Esophagus (tissue), 2 donors: ENCODE measurements around the gene APBA2. TPM values are rescaled to one million over a fixed set of nuclear protein-coding genes. Genes with fewer than 3 reads are reported as not detected.

ENCODE experiments used
- H3K27ac ChIP-seq, 2 donors: one replicate each; pipeline ENCODE4 v1.5.1; 2013; ENCODE audit warnings: low read depth in 2 of 2, mild to moderate bottlenecking in 2 of 2, inconsistent platforms in 1 of 2, low read length in 1 of 2, moderate library complexity in 1 of 2
- H3K27me3 ChIP-seq, 2 donors: one replicate each; pipeline ENCODE4 v1.6.1; 2013; ENCODE audit warnings: low read length in 2 of 2, control low read depth in 1 of 2, mild to moderate bottlenecking in 1 of 2; ENCODE audit not compliant: insufficient read depth in 2 of 2, control insufficient read depth in 1 of 2
- H3K36me3 ChIP-seq, 2 donors: one replicate each; pipeline ENCODE4 v1.6.1; 2013; ENCODE audit warnings: low read length in 1 of 2; ENCODE audit not compliant: control insufficient read depth in 2 of 2, insufficient read depth in 2 of 2
- H3K4me1 ChIP-seq, 2 donors: one replicate each; pipeline ENCODE4 v1.6.1; 2013; ENCODE audit warnings: low read length in 1 of 2; ENCODE audit not compliant: control insufficient read depth in 2 of 2, insufficient read depth in 2 of 2
- H3K4me3 ChIP-seq, 2 donors: one replicate each; pipeline ENCODE4 v1.5.1; 2013; ENCODE audit warnings: low read length in 2 of 2, mild to moderate bottlenecking in 2 of 2, low read depth in 1 of 2, moderate library complexity in 1 of 2
- H3K9me3 ChIP-seq, 2 donors: one replicate each; pipeline ENCODE4 v1.6.1; 2013; ENCODE audit warnings: mild to moderate bottlenecking in 2 of 2, low read depth in 1 of 2, low read length in 1 of 2, moderate library complexity in 1 of 2; ENCODE audit not compliant: control insufficient read depth in 2 of 2, insufficient read depth in 1 of 2
- WGBS, 2 donors: extraction: QIAGEN DNeasy Blood & Tissue Kit; methylation state at CpG; one replicate each; pipeline ENCODE4 v1.1.7; 2013; 5-methylcytosine and 5-hydroxymethylcytosine counted together
- polyA plus RNA-seq, 2 donors: library from polyadenylated mRNA; stranded (reverse); fragments of 200-250 nt; gene quantifications; one replicate each; pipeline ENCODE4 v1.2.3, GENCODE V29; 2013
- donor health status: healthy with polysubstance abuse.
- donor health status: Bipolar disorder and iron deficiency.

The APBA2 gene
- polyA plus RNA-seq, 2 donors, result 0.77 to 1.7 TPM

DNA sequence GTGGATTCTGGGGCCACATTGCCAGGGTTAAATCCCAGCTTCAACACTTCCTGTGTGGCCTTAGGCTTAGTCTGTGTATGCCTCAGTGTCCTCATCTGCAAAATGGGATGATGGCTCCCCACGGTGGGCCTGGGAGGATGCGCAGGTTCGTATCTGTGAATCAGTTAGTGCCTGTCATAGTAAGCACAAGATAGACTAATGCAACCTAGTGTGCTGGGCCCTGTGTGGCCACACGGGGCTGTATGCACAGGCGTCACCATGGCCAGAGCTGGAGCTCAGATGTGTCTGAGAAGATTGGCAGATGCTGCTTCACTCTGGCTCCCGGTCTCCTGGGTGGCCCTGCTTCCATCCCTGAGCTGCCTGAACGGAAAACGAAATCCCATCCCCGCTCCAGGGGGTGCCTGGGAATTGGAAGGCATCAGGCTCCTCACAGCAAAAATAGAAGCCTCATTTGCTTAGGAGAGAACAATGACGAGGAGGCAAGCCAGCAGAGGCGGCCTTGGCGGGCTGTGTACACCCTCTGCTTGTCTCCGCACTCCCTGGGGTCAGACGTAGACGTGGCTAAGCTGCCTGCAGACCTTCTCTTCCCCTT lies 103.6 kb downstream of the APBA2 start:
- Histone ChIP-seq H3K4me1 (no peaks in the 10 kb centered on the region), H3K9me3 (no peaks in the 10 kb centered on the region), H3K27me3 (no peaks in the 10 kb centered on the region), H3K27ac (no peak overlapping the region), H3K36me3 (no peaks in the 10 kb centered on the region), H3K4me3 (no peak overlapping the region)
- 70% methylated on average over 15 of the region's 15 CpGs for WGBS, 2 donors

DNA sequence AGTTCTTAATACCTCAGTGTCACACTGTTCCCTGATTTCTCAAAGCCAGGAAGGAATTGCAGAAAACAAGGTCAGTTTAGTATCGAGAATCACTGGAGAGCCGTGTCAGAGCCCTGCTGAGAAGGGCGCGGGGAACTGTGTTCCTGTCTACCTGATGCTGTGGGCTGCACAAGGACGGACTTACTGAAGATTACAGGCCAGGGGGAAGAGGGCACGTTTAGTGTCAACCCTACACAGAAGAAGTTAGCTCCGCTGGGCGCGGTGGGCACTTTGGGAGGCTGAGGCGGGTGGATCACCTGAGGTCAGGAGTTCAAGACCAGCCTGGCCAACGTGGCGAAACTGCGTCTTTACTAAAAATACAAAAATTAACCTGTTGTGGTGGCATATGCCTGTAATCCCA lies 104.1 kb downstream of the APBA2 start:
- Histone ChIP-seq H3K4me3 (no peak overlapping the region), H3K9me3 (no peaks in the 10 kb centered on the region), H3K4me1 (no peaks in the 10 kb centered on the region), H3K27ac (no peak overlapping the region), H3K36me3 (no peaks in the 10 kb centered on the region), H3K27me3 (no peaks in the 10 kb centered on the region)
- 78 to 85% methylated on average over 13 of the region's 13 CpGs for whole genome bisulfite sequencing, 2 donors

DNA sequence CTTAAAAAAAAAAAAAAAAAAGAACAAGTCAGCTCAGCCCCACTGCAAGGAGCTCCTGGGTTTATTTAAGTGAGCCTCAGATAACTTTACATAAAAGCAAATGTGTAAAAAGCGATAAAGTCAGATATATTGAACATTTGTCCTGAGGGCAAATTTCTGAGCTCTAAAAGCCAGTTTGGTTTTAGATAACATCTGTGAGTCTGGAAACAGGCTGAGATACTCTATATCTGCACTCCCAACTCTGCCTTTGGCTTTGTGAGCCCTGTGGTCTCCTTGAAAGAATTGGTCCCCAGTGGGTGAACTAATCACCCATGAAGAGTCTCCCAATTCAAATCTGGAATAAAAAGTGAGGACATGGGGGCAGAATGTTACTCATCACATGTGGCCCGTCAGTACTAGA lies 104.6 kb downstream of the APBA2 start:
- Histone ChIP-seq H3K4me1 (no peaks in the 10 kb centered on the region), H3K9me3 (no peaks in the 10 kb centered on the region), H3K27me3 (no peaks in the 10 kb centered on the region), H3K27ac (no peak overlapping the region), H3K4me3 (no peak overlapping the region), H3K36me3 (no peaks in the 10 kb centered on the region)
- WGBS, 2 donors, result 79 to 87% methylated on average over 2 of the region's 2 CpGs

DNA sequence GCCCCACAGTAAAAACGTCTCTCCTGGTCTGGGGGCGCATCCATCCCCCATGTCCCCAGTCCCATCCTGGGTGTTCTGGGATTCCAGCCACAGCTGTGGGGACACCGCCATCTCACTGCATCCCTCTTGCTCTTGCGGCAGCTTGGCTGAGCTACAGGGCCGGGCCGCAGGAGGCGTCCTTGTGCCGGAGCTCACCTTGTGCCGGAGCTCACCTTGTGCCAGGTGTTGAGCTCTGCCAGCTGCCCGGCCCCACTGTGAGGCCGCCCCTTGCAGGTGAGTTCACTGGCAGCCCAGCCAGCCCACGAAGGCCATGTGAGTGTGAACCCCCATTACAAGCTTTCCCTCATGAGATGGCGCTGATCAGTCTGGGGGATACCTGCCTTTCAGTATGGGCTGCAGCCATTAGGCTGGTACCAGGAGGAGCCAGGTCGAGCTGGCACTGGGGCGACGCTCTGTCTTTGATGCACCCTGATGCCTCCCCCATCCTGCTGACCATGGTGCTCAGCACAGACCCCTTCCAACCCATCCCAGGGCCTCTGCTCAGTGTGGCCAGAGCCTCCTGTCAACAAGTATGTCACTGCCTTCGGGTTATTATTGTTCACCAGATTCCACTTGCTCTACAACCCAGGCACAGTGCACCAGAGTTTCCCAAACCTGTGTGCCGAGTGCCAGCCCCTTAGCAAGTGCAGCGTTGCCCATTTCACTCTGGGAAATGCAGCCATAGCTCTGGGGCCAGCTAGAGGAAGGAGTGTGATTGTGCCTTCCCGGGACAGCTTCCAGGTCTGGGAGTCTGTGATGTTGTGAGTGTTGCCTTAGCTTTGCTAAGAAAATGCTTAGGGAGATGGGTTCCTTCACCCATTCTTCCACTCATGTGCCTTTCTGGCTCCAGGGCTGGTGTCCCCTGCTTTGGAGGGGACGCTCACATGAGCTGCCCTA lies 105.7 kb downstream of the APBA2 start:
- WGBS, 2 donors, result 90% methylated on average over 21 of the region's 21 CpGs
- Histone ChIP-seq H3K4me1 (no peaks in the 10 kb centered on the region), H3K27me3 (no peaks in the 10 kb centered on the region), H3K36me3 (no peaks in the 10 kb centered on the region), H3K9me3 (no peaks in the 10 kb centered on the region), H3K4me3 (no peak overlapping the region), H3K27ac (no peak overlapping the region)

DNA sequence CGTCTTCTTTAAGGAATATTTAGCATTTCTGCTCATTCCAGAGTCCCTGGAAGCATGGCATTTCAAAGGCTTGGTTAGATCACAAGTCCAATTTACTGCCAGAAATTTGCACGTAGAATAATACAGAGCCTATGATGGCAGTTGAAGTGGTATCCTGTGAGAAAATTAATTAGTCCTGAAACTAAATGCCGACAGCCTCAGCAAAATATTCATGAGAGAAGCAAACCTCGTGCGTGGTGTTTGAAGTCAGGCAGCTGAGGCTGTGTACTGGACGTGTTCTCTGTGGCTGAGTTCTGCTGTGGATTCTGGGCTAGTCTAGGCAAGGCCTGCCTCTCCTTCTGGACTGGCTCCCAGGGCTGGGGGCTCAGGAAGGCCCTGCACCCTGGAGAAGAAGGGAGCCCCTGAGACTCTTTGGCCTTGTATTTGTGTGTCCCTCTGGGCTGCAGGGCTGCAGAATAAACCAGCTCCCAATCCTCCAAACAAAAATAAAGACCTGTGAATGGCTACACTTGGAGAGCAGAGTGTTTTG lies 106.6 kb downstream of the APBA2 start:
- Histone ChIP-seq H3K27ac (peak overlapping the region; percentile 7 to 58), H3K36me3 (no peaks in the 10 kb centered on the region), H3K4me3 (no peak overlapping the region), H3K9me3 (no peaks in the 10 kb centered on the region), H3K27me3 (no peaks in the 10 kb centered on the region), H3K4me1 (no peaks in the 10 kb centered on the region)
- WGBS, 2 donors, result 72 to 82% methylated on average over 6 of the region's 6 CpGs

DNA sequence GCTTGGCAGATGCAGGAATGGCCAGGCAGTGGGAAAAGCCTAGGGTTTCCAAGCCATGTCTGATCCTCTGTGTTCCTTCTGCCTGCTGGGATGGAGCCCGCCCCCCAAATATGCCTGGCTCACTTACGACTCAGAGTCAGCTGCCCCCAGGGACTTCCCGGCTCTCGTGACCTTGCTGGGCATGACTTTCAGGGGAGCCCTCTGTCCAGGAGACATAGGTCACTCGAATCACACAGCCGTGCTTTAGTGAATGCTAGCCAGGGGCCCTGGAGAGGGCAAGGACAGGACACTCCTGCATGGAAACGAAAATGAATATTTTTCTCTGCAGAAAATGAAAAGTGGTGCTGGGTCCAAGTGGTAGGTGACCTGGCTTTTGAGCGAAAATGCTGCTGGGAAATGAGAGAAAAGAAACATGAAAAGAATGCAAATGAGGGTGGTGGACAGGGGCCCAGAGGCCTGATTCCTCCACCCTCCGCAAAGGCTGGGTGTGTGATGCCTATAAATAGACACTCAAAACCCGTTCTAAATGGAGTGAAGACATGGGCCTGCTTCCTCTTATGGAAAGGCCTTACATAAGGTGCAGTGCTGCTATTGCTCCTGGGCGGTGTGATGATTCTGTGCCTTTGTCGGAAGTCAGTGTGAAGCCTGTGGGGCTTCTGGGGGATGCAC lies 107.4 kb downstream of the APBA2 start:
- Histone ChIP-seq H3K27ac (peak overlapping the region; percentile 58 to 73), H3K4me3 (no peak overlapping the region), H3K4me1 (no peaks in the 10 kb centered on the region), H3K36me3 (no peaks in the 10 kb centered on the region), H3K9me3 (no peaks in the 10 kb centered on the region), H3K27me3 (no peaks in the 10 kb centered on the region)
- 63 to 71% methylated on average over 12 of the region's 12 CpGs for WGBS, 2 donors

DNA sequence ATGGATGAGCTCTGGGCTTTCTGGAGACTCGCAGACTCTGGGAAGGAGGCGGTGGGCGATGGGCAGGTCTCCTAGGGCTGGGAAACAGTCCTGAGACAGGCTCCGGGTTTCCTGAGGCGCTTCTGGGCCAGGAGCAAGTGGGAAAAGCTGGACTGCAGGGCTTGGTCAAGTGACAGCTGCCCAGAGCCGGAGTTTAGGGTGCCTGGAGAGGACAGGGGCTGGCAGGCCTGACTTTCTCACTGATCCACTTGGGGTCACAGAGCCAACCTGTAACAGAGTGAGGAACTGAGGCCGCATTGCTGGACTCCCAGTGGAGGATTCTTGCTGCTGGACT lies 107.9 kb downstream of the APBA2 start:
- Histone ChIP-seq H3K4me3 (no peak overlapping the region), H3K9me3 (no peaks in the 10 kb centered on the region), H3K27ac (no peak overlapping the region), H3K27me3 (no peaks in the 10 kb centered on the region), H3K36me3 (no peaks in the 10 kb centered on the region), H3K4me1 (no peaks in the 10 kb centered on the region)
- 82 to 84% methylated on average over 7 of the region's 7 CpGs for WGBS, 2 donors

DNA sequence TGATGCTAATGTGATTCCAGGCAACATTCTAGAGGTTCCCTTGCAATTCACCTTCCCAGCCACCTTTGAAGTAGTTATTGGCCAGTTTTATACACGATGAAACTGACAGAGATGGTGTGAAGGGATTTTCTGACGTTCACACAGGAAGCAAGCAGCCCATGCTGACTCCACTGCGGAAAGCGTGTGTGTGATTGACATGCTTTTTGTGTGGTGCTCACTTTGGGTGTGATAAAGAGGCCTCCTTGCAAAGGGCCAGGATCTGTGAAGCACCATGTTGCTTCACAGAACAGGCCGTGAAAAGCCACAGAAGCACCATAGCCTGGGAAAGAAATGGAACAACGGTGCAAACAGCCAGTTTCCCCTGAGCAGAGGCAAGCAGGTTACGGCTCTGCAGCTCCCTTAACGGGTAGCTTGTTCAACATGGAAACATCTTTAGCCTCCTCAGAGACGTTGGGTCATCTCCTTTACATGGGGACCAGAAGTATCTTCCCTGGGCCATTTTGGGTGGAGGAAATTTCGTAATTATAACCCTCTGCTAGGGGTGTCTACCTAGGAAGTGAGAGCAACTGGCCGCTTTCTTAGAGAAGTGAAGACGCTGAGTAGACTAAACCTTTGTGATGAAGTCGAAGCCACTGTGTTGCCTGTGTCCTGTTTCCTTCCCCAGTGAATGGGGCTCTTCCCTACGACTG lies 108.5 kb downstream of the APBA2 start:
- no peak overlapping the region for H3K27ac ChIP-seq
- H3K27me3 ChIP-seq, result no peaks in the 10 kb centered on the region
- H3K9me3 ChIP-seq, result no peaks in the 10 kb centered on the region
- no peaks in the 10 kb centered on the region for H3K36me3 ChIP-seq
- H3K4me1 ChIP-seq, result no peaks in the 10 kb centered on the region
- H3K4me3 ChIP-seq, result no peak overlapping the region
- 75 to 77% methylated on average over 14 of the region's 14 CpGs for WGBS, 2 donors

DNA sequence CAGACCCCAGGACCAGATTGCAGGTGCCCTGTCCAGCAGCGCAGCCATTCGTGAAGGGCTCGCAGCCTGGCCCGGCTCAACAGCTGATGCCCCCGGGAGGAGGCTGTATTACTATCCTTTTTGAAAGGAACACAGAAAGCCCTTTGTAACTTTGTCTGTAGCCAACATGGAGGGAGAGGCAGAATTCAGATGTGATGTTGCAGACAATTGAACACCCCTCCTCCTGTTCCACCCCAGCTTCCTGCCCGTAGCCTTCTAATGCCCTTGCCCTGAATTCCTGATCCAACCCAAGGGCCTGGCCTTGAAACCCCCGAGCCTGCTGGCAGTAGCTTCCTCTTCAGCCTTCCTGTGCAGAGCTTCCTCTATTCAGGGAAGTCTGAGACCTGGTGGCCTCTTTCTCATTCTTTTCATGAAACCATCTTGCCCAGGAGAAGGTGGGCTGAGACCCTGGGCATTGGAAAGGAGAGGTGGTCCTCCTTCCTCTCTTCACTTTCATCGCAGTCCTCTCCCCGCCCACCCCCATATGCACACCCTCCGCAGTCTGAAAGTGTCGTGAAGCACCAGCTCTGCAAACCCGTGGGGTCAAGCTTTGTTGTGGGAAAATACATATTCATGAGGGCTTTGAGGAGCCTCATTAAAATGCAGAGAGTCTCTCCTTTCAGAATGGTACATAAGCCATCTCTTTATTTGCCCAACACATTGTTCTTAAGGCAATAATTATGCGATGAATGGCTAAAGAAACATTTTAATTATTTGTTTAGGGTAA lies 109.2 kb downstream of the APBA2 start:
- Histone ChIP-seq H3K36me3 (no peaks in the 10 kb centered on the region), H3K27me3 (no peaks in the 10 kb centered on the region), H3K4me3 (no peak overlapping the region), H3K9me3 (no peaks in the 10 kb centered on the region), H3K4me1 (no peaks in the 10 kb centered on the region), H3K27ac (no peak overlapping the region)
- WGBS, 2 donors, result 81% methylated on average over 13 of the region's 13 CpGs
